Globus pallidus (tissue), 1 donor: Measurements from ENCODE around the gene PLPPR1.
"Not testable (repeated sequence)": the region's sequence is repeated elsewhere in the genome, so short reads cannot be mapped to it uniquely, and the experiment has no call there.

Experiments used
- DNase-seq: peaks from one replicate; pipeline ENCODE4 v3.0.0-alpha.2; 2015; ENCODE audit warnings: low spot score

PLPPR1 gene

GRCh38 chr9:101028346-101029314 is at the start of gene PLPPR1:
Gene PLPPR1 (plus strand): TSS chr9:101028727.
- peak; percentile 87 for DNase-seq

- no peak for DNase-seq
Measured at GRCh38 chr9:100989731-100990130, 38.8 kb upstream of the PLPPR1 start.

- no peak for DNase-seq
Measured at GRCh38 chr9:100990605-100991381, 37.7 kb upstream of the PLPPR1 start.

- no peak for DNase-seq
Measured at GRCh38 chr9:100992632-100993031, 35.9 kb upstream of the PLPPR1 start.

GRCh38 chr9:100999906-101000544 is 28.5 kb upstream of the PLPPR1 start:
- no peak for DNase-seq

- DNase-seq = no peak
Measured at GRCh38 chr9:101005246-101005645, 23.3 kb upstream of the PLPPR1 start.

- DNase-seq = no peak
Measured at GRCh38 chr9:101014566-101014965, 14.0 kb upstream of the PLPPR1 start.

GRCh38 chr9:101018467-101018866 is 10.1 kb upstream of the PLPPR1 start:
- no peak for DNase-seq

- no peak for DNase-seq
Measured at GRCh38 chr9:101022704-101023103, 5.8 kb upstream of the PLPPR1 start.

- DNase-seq = no peak
Measured at GRCh38 chr9:101025940-101026339, 2.6 kb upstream of the PLPPR1 start.

GRCh38 chr9:101026824-101027223 is 1.7 kb upstream of the PLPPR1 start:
- DNase-seq = peak; percentile 26

- peak; percentile 17 for DNase-seq
Measured at GRCh38 chr9:101027236-101027635, 1.3 kb upstream of the PLPPR1 start.

GRCh38 chr9:101027733-101028345 is 688 bp upstream of the PLPPR1 start:
- DNase-seq = peak; percentile 66

- DNase-seq = no peak
Measured at GRCh38 chr9:101029315-101030085, 973 bp downstream of the PLPPR1 start.

- DNase-seq = peak; percentile 11
Measured at GRCh38 chr9:101030086-101030391, 1.5 kb downstream of the PLPPR1 start.

GRCh38 chr9:101032426-101032825 is 3.9 kb downstream of the PLPPR1 start:
- DNase-seq = no peak

GRCh38 chr9:101034222-101034621 is 5.7 kb downstream of the PLPPR1 start:
- no peak for DNase-seq

GRCh38 chr9:101035098-101035497 is 6.6 kb downstream of the PLPPR1 start:
- DNase-seq = no peak

- DNase-seq = peak; percentile 16
Measured at GRCh38 chr9:101037430-101037829, 8.9 kb downstream of the PLPPR1 start.

GRCh38 chr9:101038488-101038887 is 10.0 kb downstream of the PLPPR1 start:
- peak; percentile 9 for DNase-seq

GRCh38 chr9:101039581-101039980 is 11.1 kb downstream of the PLPPR1 start:
- not testable (repeated sequence) for DNase-seq
